HepG2 (cell line): Measurements from ENCODE around the gene DGCR2. TPM values are rescaled to one million over a fixed set of nuclear protein-coding genes. Genes with fewer than 3 reads are reported as not detected.

Source experiments
- ATAC-seq: fragments of 200-7000 bp; cut with Tn5 transposase; 3 replicates; pipeline ENCODE4 v1.9.1; 2020; ENCODE audit warnings: mild to moderate bottlenecking, moderate library complexity
- BruUV-seq: library from RNA; stranded (reverse); fragments of 400-500 nt; replicated peaks from 2 replicates; lab custom pipeline; 2021; lab: Mats Ljungman, UMichigan
- CTCF ChIA-PET: fragments of 300-600 bp; formaldehyde crosslinking; extraction: SDS; loops from one replicate; lab custom pipeline; 2021; ENCODE audit warnings: low total read pairs, inconsistent platforms, low intra/inter-chr PET ratio; lab: Yijun Ruan, JAX
- POLR2A ChIA-PET: fragments of 350-600 bp; sonication (Branson Sonifier 250); formaldehyde crosslinking; loops from one replicate; lab custom pipeline; 2020; ENCODE audit warnings: antibody characterized with exemption, inconsistent platforms; lab: Yijun Ruan, JAX
- DNase-seq: peaks from one replicate; pipeline ENCODE4 v3.0.0-alpha.2; 2015; ENCODE audit warnings: low spot score
- FAIRE-seq: peaks from 3 replicates; lab custom pipeline; 2011; peaks lifted over from hg19 to GRCh38; lab: Jason Lieb, UNC
- H2AFZ ChIP-seq: one replicate; pipeline ENCODE4 v1.6.1; 2011; ENCODE audit warnings: low read length, inconsistent platforms
- H3K27ac ChIP-seq: fragments of 300-600 bp; 3 replicates; pipeline ENCODE4 v1.8.0; 2011; ENCODE audit warnings: mixed run types, mild to moderate bottlenecking, mixed read lengths, low read length, inconsistent platforms; ENCODE audit not compliant: insufficient read depth; ENCODE audit errors: extremely low read length
- H3K27me3 ChIP-seq, 2 experiments: fragments of 200-600 bp in 1 of 2; 2 replicates in 1 of 2; 3 replicates in 1 of 2; pipeline versions ENCODE4 v1.6.0 to v1.8.0; 2011; ENCODE audit warnings: low read length in 2 of 2, mild to moderate bottlenecking in 2 of 2, moderate library complexity in 2 of 2, inconsistent platforms in 1 of 2; ENCODE audit not compliant: insufficient read depth in 2 of 2, control insufficient read depth in 1 of 2
- H3K36me3 ChIP-seq, 2 experiments: fragments of 200-600 bp in 1 of 2; replicated peaks in 1 of 2; 2 replicates in 1 of 2; 3 replicates in 1 of 2; pipeline versions ENCODE4 v1.5.1 to v1.8.0; 2011; ENCODE audit warnings: low read length in 2 of 2, inconsistent platforms in 1 of 2; ENCODE audit not compliant: insufficient read depth in 2 of 2, control insufficient read depth in 1 of 2
- H3K4me1 ChIP-seq: 2 replicates; pipeline ENCODE4 v1.5.1; 2012; ENCODE audit warnings: low read length, inconsistent platforms; ENCODE audit not compliant: insufficient read depth
- H3K4me2 ChIP-seq: 2 replicates; pipeline ENCODE4 v1.6.0; 2011; ENCODE audit warnings: low read depth, low read length, inconsistent platforms
- H3K4me3 ChIP-seq, 3 experiments: fragments of 200-600 bp in 1 of 3; sonication (generic), shearing (Covaris generic) in 1 of 3; replicated peaks in 1 of 3; 2 replicates each; pipeline ENCODE4 v1.5.1; 2011 to 2016; ENCODE audit warnings: low read length in 3 of 3, inconsistent platforms in 2 of 3, low read depth in 2 of 3, mild to moderate bottlenecking in 2 of 3, control low read depth in 1 of 3, mixed read lengths in 1 of 3; ENCODE audit not compliant: insufficient read depth in 1 of 3
- H3K79me2 ChIP-seq: one replicate; pipeline ENCODE4 v1.6.1; 2011; ENCODE audit warnings: low read length, inconsistent platforms; ENCODE audit not compliant: insufficient read depth
- H3K9ac ChIP-seq: 2 replicates; pipeline ENCODE4 v1.6.0; 2011; ENCODE audit warnings: mild to moderate bottlenecking, low read depth, low read length, inconsistent platforms; ENCODE audit not compliant: insufficient read depth
- H3K9me3 ChIP-seq: 2 replicates; pipeline ENCODE4 v1.5.1; 2012; ENCODE audit warnings: mild to moderate bottlenecking, low read length
- H4K20me1 ChIP-seq: 2 replicates; pipeline ENCODE4 v1.6.0; 2011; ENCODE audit warnings: inconsistent platforms, mild to moderate bottlenecking, low read length, moderate library complexity; ENCODE audit not compliant: insufficient read depth
- GLMP ChIP-seq: sonication (generic); formaldehyde crosslinking; IDR thresholded peaks from 2 replicates; pipeline ENCODE4 v1.9.0; 2021; ENCODE audit warnings: missing genetic modification reagents, mild to moderate bottlenecking, borderline replicate concordance
- HNF1B ChIP-seq: sonication (generic); formaldehyde crosslinking; IDR thresholded peaks from 2 replicates; pipeline ENCODE4 v1.5.1; 2020; ENCODE audit warnings: mild to moderate bottlenecking, moderate library complexity, missing genetic modification reagents
- JUND ChIP-seq: sonication (generic); formaldehyde crosslinking; IDR thresholded peaks from 2 replicates; pipeline ENCODE4 v1.8.0; 2022; ENCODE audit warnings: mild to moderate bottlenecking, missing genetic modification reagents
- KAT7 ChIP-seq: IDR thresholded peaks from 2 replicates; pipeline ENCODE4 v1.6.1; 2018; ENCODE audit warnings: borderline replicate concordance, missing compliant biosample characterization
- KDM3A ChIP-seq: IDR thresholded peaks from 2 replicates; pipeline ENCODE4 v1.6.1; 2018; ENCODE audit warnings: low read depth, missing compliant biosample characterization
- KLF12 ChIP-seq: sonication (generic); formaldehyde crosslinking; IDR thresholded peaks from 2 replicates; pipeline ENCODE4 v1.4.0; 2020; ENCODE audit warnings: missing genetic modification reagents, borderline replicate concordance
- LBX2 ChIP-seq: sonication (generic); formaldehyde crosslinking; IDR thresholded peaks from 2 replicates; pipeline ENCODE4 v1.5.0; 2020; ENCODE audit warnings: missing genetic modification reagents, mild to moderate bottlenecking, borderline replicate concordance
- MTA1 ChIP-seq: sonication (generic); formaldehyde crosslinking; IDR thresholded peaks from 2 replicates; pipeline ENCODE4 v1.4.0; 2020; ENCODE audit warnings: missing genetic modification reagents, mild to moderate bottlenecking, borderline replicate concordance
- MYC ChIP-seq: sonication (generic); formaldehyde crosslinking; IDR thresholded peaks from 2 replicates; pipeline ENCODE4 v1.9.0; 2021; ENCODE audit warnings: missing genetic modification reagents, borderline replicate concordance
- NPAS2 ChIP-seq: sonication (generic); formaldehyde crosslinking; IDR thresholded peaks from 2 replicates; pipeline ENCODE4 v1.8.0; 2022; ENCODE audit warnings: mild to moderate bottlenecking, missing genetic modification reagents, borderline replicate concordance
- SMAD9 ChIP-seq: sonication (generic); formaldehyde crosslinking; IDR thresholded peaks from 2 replicates; pipeline ENCODE4 v1.5.1; 2020; ENCODE audit warnings: mild to moderate bottlenecking, missing genetic modification reagents
- U2AF1 ChIP-seq: fragments of 200-400 bp; formaldehyde crosslinking; optimal IDR thresholded peaks from 2 replicates; pipeline ENCODE3; 2017; ENCODE audit warnings: mild to moderate bottlenecking, low read depth, low read length
- YEATS2 ChIP-seq: sonication (generic); formaldehyde crosslinking; IDR thresholded peaks from 2 replicates; pipeline ENCODE4 v1.4.0; 2020; ENCODE audit warnings: missing genetic modification reagents, borderline replicate concordance
- ZFP36L1 ChIP-seq: sonication (generic); formaldehyde crosslinking; IDR thresholded peaks from 2 replicates; pipeline ENCODE4 v1.8.0; 2022; ENCODE audit warnings: mild to moderate bottlenecking, missing genetic modification reagents, moderate library complexity
- ZNF24 ChIP-seq: fragments of 450-650 bp; IDR thresholded peaks from 2 replicates; pipeline ENCODE4 v1.6.1; 2017; ENCODE audit warnings: antibody characterized with exemption, mild to moderate bottlenecking
- ZNF275 ChIP-seq: sonication (generic); formaldehyde crosslinking; IDR thresholded peaks from 2 replicates; pipeline ENCODE4 v1.8.0; 2022; ENCODE audit warnings: missing genetic modification reagents, mild to moderate bottlenecking, inconsistent platforms, borderline replicate concordance
- ZNF782 ChIP-seq: sonication (generic); formaldehyde crosslinking; IDR thresholded peaks from 2 replicates; pipeline ENCODE4 v1.4.0; 2020; ENCODE audit warnings: missing genetic modification reagents, mild to moderate bottlenecking, borderline replicate concordance
- ZNF850 ChIP-seq: sonication (generic); formaldehyde crosslinking; conservative IDR thresholded peaks from 2 replicates; pipeline ENCODE4 v1.9.0; 2021; ENCODE audit warnings: mild to moderate bottlenecking, missing genetic modification reagents
- WGBS: methylation state at CpG from one replicate; pipeline ENCODE4 v1.1.6; 2017; ENCODE audit warnings: low lambda C conversion rate; 5-methylcytosine and 5-hydroxymethylcytosine counted together
- in situ Hi-C: cut with HindIII; loops from 2 replicates; pipeline ENCODE4 v1.10.0; 2017; ENCODE audit warnings: low pct_unique_long_range_greater_than_20kb; ENCODE audit not compliant: extremely low pct_ligation_motif_present
- intact Hi-C: fragments of 100-400 bp; cut with micrococcal nuclease; formaldehyde crosslinking; loops from one replicate; pipeline ENCODE4 v1.10.0; 2022; ENCODE audit not compliant: unreplicated experiment
- polyA plus RNA-seq, 8 experiments: library from polyadenylated mRNA; depleted of rRNA in 3 of 8; stranded (reverse) in 7 of 8; unstranded in 1 of 8; fragments of >200 nt; fragmentation: Illumina TruSeq in 4 of 8; extraction: Trizol in 4 of 8; gene quantifications; 2 replicates each; pipeline versions ENCODE4 v1.2.1 to v1.2.3, GENCODE V29; 2011 to 2016; ENCODE audit warnings: low read depth in 4 of 8, missing spikeins in 1 of 8, mixed read lengths in 1 of 8; ENCODE audit not compliant: insufficient read depth in 1 of 8
- total RNA-seq, 5 experiments: library from RNA; depleted of rRNA; stranded (reverse); fragments of >200 nt; fragmentation: Illumina TruSeq; extraction: Trizol; gene quantifications; 2 replicates each; pipeline ENCODE4 v1.2.3, GENCODE V29; 2016; ENCODE audit warnings: low read depth in 1 of 5

Gene DGCR2
- total and polyA plus RNA-seq, 2 of the 13 experiments (the other 11 are each of a cell fraction or from before 2014, with no cell fraction given) = 23.1 to 35.3 TPM

GRCh38 chr22:19139974-19140373 lies 17.8 kb upstream of the DGCR2 start:
- Histone ChIP-seq H3K9ac (no peak overlapping the region), H3K9me3 (no peaks in the 10 kb centered on the region), H3K27ac (no peak overlapping the region), H3K36me3 (peaks cover 18 to 65% of the 10 kb centered on the region in 2 experiments; a peak in 4 of 5 replicates), H3K4me1 (peaks cover 7% of the 10 kb centered on the region), H3K79me2 (peaks cover 13% of the 10 kb centered on the region), H3K4me2 (no peak overlapping the region), H3K4me3 (no peak overlapping the region), H3K27me3 (no peaks in the 10 kb centered on the region; a peak in 1 of 5 replicates), H2AFZ (no peak overlapping the region), H4K20me1 (no peaks in the 10 kb centered on the region)
- CTCF ChIA-PET = no interaction called here
- in situ Hi-C loops = no loop called here
- BruUV-seq = no TSS peak
- intact Hi-C loops = no loop called here
- DNase-seq (no peak), FAIRE-seq (no peak), ATAC-seq (no peak)
- POLR2A ChIA-PET = no interaction called here
- 87% methylated on average over 3 of the region's 5 CpGs for WGBS
- no peak for TF ChIP-seq JUND (CRISPR knock-in tag)
- TF ChIP-seq NPAS2 (CRISPR knock-in tag) = no peak
- no peak for TF ChIP-seq ZNF275 (CRISPR knock-in tag)
- TF ChIP-seq ZFP36L1 = no peak
- TF ChIP-seq KDM3A (CRISPR knock-in tag) = no peak
- TF ChIP-seq ZNF850 (CRISPR knock-in tag) = no peak
- no peak for TF ChIP-seq GLMP (CRISPR knock-in tag)
- no peak for TF ChIP-seq U2AF1
- TF ChIP-seq KLF12 (CRISPR knock-in tag) = no peak
- TF ChIP-seq YEATS2 (CRISPR knock-in tag) = no peak
- TF ChIP-seq MTA1 (CRISPR knock-in tag) = no peak
- TF ChIP-seq KAT7 = no peak
- no peak for TF ChIP-seq MYC
- no peak for TF ChIP-seq SMAD9
- no peak for TF ChIP-seq ZNF782 (CRISPR knock-in tag)
- TF ChIP-seq HNF1B = no peak
- no peak for TF ChIP-seq ZNF24
- no peak for TF ChIP-seq LBX2 (CRISPR knock-in tag)
- TF ChIP-seq, all 625 proteins: peak for 0
